CD8-positive, alpha-beta memory T cell (primary cell): ENCODE measurements around the gene SPNS3. TPM values are rescaled to one million over a fixed set of nuclear protein-coding genes. Genes with fewer than 3 reads are reported as not detected.
A peak's percentile ranks its signal among the peaks of the same experiment; 100 is the strongest.

Experiments
- CTCF ChIA-PET: fragments of 350-600 bp; sonication (Branson Sonifier 250); formaldehyde crosslinking; loops from one replicate; lab custom pipeline; 2021; ENCODE audit warnings: antibody characterized with exemption; lab: Charles Lee
- POLR2A ChIA-PET: fragments of 350-600 bp; sonication (Branson Sonifier 250); formaldehyde crosslinking; loops from one replicate; lab custom pipeline; 2021; ENCODE audit warnings: antibody characterized with exemption; lab: Charles Lee
- DNase-seq, 5 donors: peaks; one replicate each; pipeline versions ENCODE4 v3.0.0 to v3.0.0-alpha.2; 2020 to 2022; ENCODE audit warnings: mixed read lengths in 1 of 5
- H3K27ac ChIP-seq: one replicate; pipeline ENCODE4 v1.7.0; 2013; ENCODE audit warnings: low read depth, mild to moderate bottlenecking, low read length, moderate library complexity
- H3K27me3 ChIP-seq: 2 replicates; pipeline ENCODE4 v1.7.0; 2013; ENCODE audit warnings: low read length, mild to moderate bottlenecking; ENCODE audit not compliant: insufficient read depth, poor library complexity, severe bottlenecking
- H3K36me3 ChIP-seq: 2 replicates; pipeline ENCODE4 v1.7.0; 2013; ENCODE audit warnings: mild to moderate bottlenecking, low read length, moderate library complexity; ENCODE audit not compliant: insufficient read depth
- H3K4me1 ChIP-seq: 2 replicates; pipeline ENCODE4 v1.7.0; 2013; ENCODE audit warnings: mild to moderate bottlenecking, low read length, moderate library complexity; ENCODE audit not compliant: insufficient read depth
- H3K4me3 ChIP-seq: 2 replicates; pipeline ENCODE4 v1.7.0; 2013; ENCODE audit warnings: mild to moderate bottlenecking, low read length
- H3K9me3 ChIP-seq: 2 replicates; pipeline ENCODE4 v1.7.0; 2013; ENCODE audit warnings: mild to moderate bottlenecking, low read length
- H3K27ac Mint-ChIP-seq, 8 donors: one replicate each; pipeline ENCODE4 v1.8.0; 2020 to 2021; ENCODE audit warnings: mixed read lengths in 8 of 8, mild to moderate bottlenecking in 6 of 8, inconsistent platforms in 3 of 8, moderate library complexity in 3 of 8
- H3K27me3 Mint-ChIP-seq, 2 donors: one replicate each; pipeline ENCODE4 v1.8.0; 2020 to 2021; ENCODE audit warnings: mixed read lengths in 2 of 2, mild to moderate bottlenecking in 1 of 2, moderate library complexity in 1 of 2
- H3K36me3 Mint-ChIP-seq, 3 donors: one replicate each; pipeline ENCODE4 v1.8.0; 2020 to 2021; ENCODE audit warnings: mixed read lengths in 3 of 3, inconsistent platforms in 1 of 3, mild to moderate bottlenecking in 1 of 3
- H3K4me1 Mint-ChIP-seq, 3 donors: one replicate each; pipeline ENCODE4 v1.8.0; 2020 to 2021; ENCODE audit warnings: mixed read lengths in 3 of 3, inconsistent platforms in 1 of 3, mild to moderate bottlenecking in 1 of 3
- H3K4me3 Mint-ChIP-seq, 7 donors: one replicate each; pipeline ENCODE4 v1.8.0; 2020 to 2021; ENCODE audit warnings: mixed read lengths in 7 of 7, mild to moderate bottlenecking in 6 of 7, moderate library complexity in 4 of 7, inconsistent platforms in 2 of 7
- H3K9me3 Mint-ChIP-seq, 5 donors: one replicate each; pipeline ENCODE4 v1.8.0; 2020 to 2022; ENCODE audit warnings: mixed read lengths in 5 of 5, mild to moderate bottlenecking in 3 of 5, moderate library complexity in 2 of 5, inconsistent platforms in 1 of 5
- polyA plus RNA-seq: library from polyadenylated mRNA; unstranded; fragments of 300-500 nt; fragmentation: Illumina TruSeq; gene quantifications from one replicate; pipeline ENCODE4 v1.2.3, GENCODE V29; 2021
- total RNA-seq, 2 experiments: library from RNA; stranded (reverse); gene quantifications; one replicate each; pipeline ENCODE4 v1.2.3, GENCODE V29; 2021

The SPNS3 gene
- total and polyA plus RNA-seq, 3 experiments from 2014 or later = 7.3 to 10.0 (median 7.5) TPM

DNA sequence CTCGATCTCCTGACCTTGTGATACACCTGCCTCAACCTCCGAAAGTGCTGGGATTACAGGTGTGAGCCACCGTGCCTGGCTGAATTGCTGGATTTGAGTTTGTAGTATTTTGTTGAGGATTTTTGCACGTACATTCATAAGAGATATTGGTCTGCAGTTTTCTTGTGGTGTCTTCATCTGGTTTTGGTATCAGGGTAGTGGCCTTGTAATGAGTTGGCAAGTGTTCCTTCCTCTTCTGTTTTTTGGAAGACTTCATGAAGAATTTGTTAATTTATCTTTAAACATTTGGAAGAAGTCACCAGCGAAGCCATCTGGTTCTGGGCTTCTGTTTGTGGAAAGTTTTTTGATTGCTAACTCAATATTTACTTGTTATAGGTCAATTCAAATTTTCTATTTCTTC, 26.9 kb downstream of the SPNS3 start:
- ChIA-PET CTCF (no interaction called here), POLR2A (no interaction called here)
- no peak overlapping the region for H3K4me3 Mint-ChIP-seq
- no peak overlapping the region for H3K4me3 ChIP-seq
- no peaks in the 10 kb centered on the region for H3K27me3 ChIP-seq
- no peak overlapping the region for H3K27ac ChIP-seq
- no peaks in the 10 kb centered on the region for H3K9me3 ChIP-seq
- no peaks in the 10 kb centered on the region for H3K4me1 Mint-ChIP-seq
- H3K9me3 Mint-ChIP-seq = peaks cover 8 to 19% (median 11%) of the 10 kb centered on the region in 5 donors
- peaks cover 7 to 19% (median 9%) of the 10 kb centered on the region in 3 donors for H3K36me3 Mint-ChIP-seq
- no peaks in the 10 kb centered on the region for H3K4me1 ChIP-seq
- no peaks in the 10 kb centered on the region for H3K27me3 Mint-ChIP-seq
- no peak for DNase-seq
- no peaks in the 10 kb centered on the region for H3K36me3 ChIP-seq
- peak overlapping the region in 1 of 8 donors; percentile 4 for H3K27ac Mint-ChIP-seq

DNA sequence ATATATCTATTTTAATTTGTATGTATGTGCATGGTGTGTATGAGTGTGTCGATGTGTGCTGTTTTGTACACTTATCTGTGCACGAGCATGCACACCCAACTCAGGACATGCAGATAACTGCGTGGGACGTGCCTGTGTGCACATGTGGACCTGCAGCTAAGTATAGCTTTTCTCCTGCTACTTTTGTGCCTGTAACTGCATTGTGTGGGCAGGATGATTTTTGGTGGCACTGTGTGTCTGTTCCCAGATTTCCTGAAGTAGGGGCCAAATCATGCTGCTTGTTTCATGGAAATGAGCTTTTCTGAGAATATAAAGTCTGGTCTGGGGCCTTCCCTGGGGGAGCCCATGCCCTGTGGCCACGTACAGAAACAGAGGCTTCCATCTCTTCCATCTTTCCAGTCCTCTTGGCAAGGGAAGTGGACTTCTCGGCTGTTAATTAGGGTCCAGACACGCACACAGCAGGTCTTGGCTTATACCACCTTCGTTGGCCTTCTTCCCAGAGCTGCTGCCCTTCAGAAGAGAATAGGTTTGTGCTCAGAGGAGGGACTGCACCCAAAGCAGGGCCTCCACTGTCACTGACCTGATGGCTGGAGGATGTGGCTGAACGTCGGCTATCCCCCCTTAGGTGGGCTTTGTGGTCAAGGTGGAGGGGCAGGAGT, 30.2 kb downstream of the SPNS3 start:
- POLR2A ChIA-PET = no interaction called here
- Histone ChIP-seq H3K36me3 (no peaks in the 10 kb centered on the region), H3K9me3 (no peaks in the 10 kb centered on the region), H3K27me3 (no peaks in the 10 kb centered on the region), H3K27ac (no peak overlapping the region), H3K4me1 (no peaks in the 10 kb centered on the region), H3K4me3 (no peak overlapping the region)
- CTCF ChIA-PET = no interaction called here
- Mint-ChIP-seq H3K9me3 (peaks cover 8 to 19% (median 11%) of the 10 kb centered on the region in 5 donors), H3K27me3 (no peaks in the 10 kb centered on the region), H3K27ac (no peak overlapping the region), H3K36me3 (peaks cover 7 to 19% (median 9%) of the 10 kb centered on the region in 3 donors), H3K4me1 (no peaks in the 10 kb centered on the region), H3K4me3 (no peak overlapping the region)
- no peak for DNase-seq

DNA sequence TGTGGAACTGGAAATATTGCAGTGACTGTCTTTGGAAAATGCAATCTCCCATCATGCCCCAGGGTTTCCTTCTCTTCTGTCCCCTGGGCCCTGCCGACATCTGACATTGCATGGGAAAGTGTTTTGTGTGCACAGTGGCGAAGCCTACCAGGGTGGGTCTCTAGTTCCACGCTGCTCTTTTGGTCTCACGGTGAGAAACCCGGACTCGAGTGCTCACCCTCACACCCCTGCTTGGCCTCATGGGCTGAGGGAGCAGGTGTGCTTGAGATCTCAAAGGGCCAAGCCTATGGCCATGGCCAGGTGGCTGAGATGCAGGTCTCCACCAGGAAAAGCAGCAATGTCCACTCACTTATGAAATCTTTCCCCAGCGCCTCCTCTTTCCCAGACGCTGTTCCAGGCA, 32.0 kb downstream of the SPNS3 start:
- H3K4me1 Mint-ChIP-seq = no peaks in the 10 kb centered on the region
- H3K9me3 ChIP-seq = no peaks in the 10 kb centered on the region
- H3K27me3 ChIP-seq = no peaks in the 10 kb centered on the region
- H3K4me3 ChIP-seq = no peak overlapping the region
- ChIA-PET POLR2A (no interaction called here), CTCF (no interaction called here)
- no peak overlapping the region for H3K4me3 Mint-ChIP-seq
- no peaks in the 10 kb centered on the region for H3K27me3 Mint-ChIP-seq
- DNase-seq = no peak
- no peak overlapping the region for H3K27ac ChIP-seq
- H3K9me3 Mint-ChIP-seq = peaks cover 1 to 10% (median 3%) of the 10 kb centered on the region in 5 donors
- H3K36me3 Mint-ChIP-seq = peaks cover 1 to 9% (median 4%) of the 10 kb centered on the region in 3 donors
- H3K4me1 ChIP-seq = no peaks in the 10 kb centered on the region
- H3K27ac Mint-ChIP-seq = no peak overlapping the region
- no peaks in the 10 kb centered on the region for H3K36me3 ChIP-seq

DNA sequence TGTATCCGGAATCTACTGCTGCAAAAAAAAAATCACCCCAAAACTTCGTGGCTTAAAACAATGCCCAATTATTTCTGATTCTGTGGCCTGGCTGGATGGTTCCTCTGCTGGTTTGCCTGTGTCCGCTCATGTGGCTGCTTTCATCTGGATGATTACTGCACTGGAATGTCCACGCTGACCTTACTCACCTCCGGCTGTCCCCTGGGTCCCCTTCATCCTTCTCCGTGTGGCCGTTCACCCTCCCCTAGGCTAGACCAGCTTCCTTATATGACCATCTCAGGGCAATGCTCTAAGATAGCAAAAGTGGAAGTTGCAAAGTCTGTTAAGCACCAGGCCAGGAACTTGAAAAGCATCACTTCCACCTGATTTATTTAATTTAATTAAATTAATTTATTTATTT, 33.5 kb downstream of the SPNS3 start:
- Mint-ChIP-seq H3K4me3 (no peak overlapping the region), H3K36me3 (no peaks in the 10 kb centered on the region), H3K9me3 (peaks cover 0 to 2% (median 0%) of the 10 kb centered on the region in 5 donors), H3K27me3 (no peaks in the 10 kb centered on the region), H3K4me1 (no peaks in the 10 kb centered on the region), H3K27ac (no peak overlapping the region)
- ChIA-PET POLR2A (no interaction called here), CTCF (no interaction called here)
- H3K4me3 ChIP-seq = no peak overlapping the region
- no peak overlapping the region for H3K27ac ChIP-seq
- H3K27me3 ChIP-seq = no peaks in the 10 kb centered on the region
- no peaks in the 10 kb centered on the region for H3K9me3 ChIP-seq
- no peaks in the 10 kb centered on the region for H3K4me1 ChIP-seq
- no peak for DNase-seq
- H3K36me3 ChIP-seq = no peaks in the 10 kb centered on the region

GRCh38 chr17:4469552-4469951, 35.8 kb downstream of the SPNS3 start:
- Mint-ChIP-seq H3K27ac (no peak overlapping the region), H3K36me3 (no peaks in the 10 kb centered on the region), H3K4me1 (no peaks in the 10 kb centered on the region), H3K27me3 (no peaks in the 10 kb centered on the region), H3K9me3 (no peaks in the 10 kb centered on the region), H3K4me3 (peak overlapping the region in 1 of 7 donors; percentile 28)
- no peak overlapping the region for H3K4me3 ChIP-seq
- ChIA-PET CTCF (no interaction called here), POLR2A (interaction anchor here (0.6 kb wide), 1 partner anchor 11 kb away, joined by 7 read pairs; no protein-coding TSS in a partner anchor)
- H3K9me3 ChIP-seq = no peaks in the 10 kb centered on the region
- H3K4me1 ChIP-seq = no peaks in the 10 kb centered on the region
- no peak for DNase-seq
- no peaks in the 10 kb centered on the region for H3K36me3 ChIP-seq
- H3K27me3 ChIP-seq = no peaks in the 10 kb centered on the region
- no peak overlapping the region for H3K27ac ChIP-seq

- Mint-ChIP-seq H3K27ac (peak overlapping the region in 1 of 8 donors; percentile 38), H3K27me3 (peaks cover 0 to 2% of the 10 kb centered on the region in 2 donors), H3K9me3 (no peaks in the 10 kb centered on the region), H3K4me3 (no peak overlapping the region), H3K4me1 (no peaks in the 10 kb centered on the region), H3K36me3 (no peaks in the 10 kb centered on the region)
- ChIA-PET CTCF (interaction anchor here (0.7 to 1.0 kb wide), 2 partner anchors 9 to 95 kb away, joined by 3 read pairs; no protein-coding TSS in a partner anchor), POLR2A (no interaction called here)
- Histone ChIP-seq H3K27me3 (no peaks in the 10 kb centered on the region), H3K36me3 (no peaks in the 10 kb centered on the region), H3K4me1 (no peaks in the 10 kb centered on the region), H3K4me3 (no peak overlapping the region), H3K9me3 (no peaks in the 10 kb centered on the region), H3K27ac (no peak overlapping the region)
- no peak for DNase-seq
Measured at GRCh38 chr17:4472286-4472685, 38.5 kb downstream of the SPNS3 start.

GRCh38 chr17:4474093-4474492, 40.4 kb downstream of the SPNS3 start:
- POLR2A ChIA-PET = no interaction called here
- Mint-ChIP-seq H3K36me3 (no peaks in the 10 kb centered on the region), H3K9me3 (no peaks in the 10 kb centered on the region), H3K4me3 (no peak overlapping the region), H3K4me1 (no peaks in the 10 kb centered on the region), H3K27ac (no peak overlapping the region), H3K27me3 (peaks cover 0 to 3% of the 10 kb centered on the region in 2 donors)
- Histone ChIP-seq H3K27me3 (no peaks in the 10 kb centered on the region), H3K27ac (no peak overlapping the region), H3K4me1 (no peaks in the 10 kb centered on the region), H3K36me3 (no peaks in the 10 kb centered on the region), H3K9me3 (no peaks in the 10 kb centered on the region), H3K4me3 (no peak overlapping the region)
- no peak for DNase-seq
- CTCF ChIA-PET = no interaction called here

- Histone ChIP-seq H3K4me3 (no peak overlapping the region), H3K27me3 (no peaks in the 10 kb centered on the region), H3K4me1 (peaks cover under 1% of the 10 kb centered on the region), H3K36me3 (no peaks in the 10 kb centered on the region), H3K27ac (no peak overlapping the region), H3K9me3 (no peaks in the 10 kb centered on the region)
- Mint-ChIP-seq H3K27me3 (peaks cover 0 to 3% of the 10 kb centered on the region in 2 donors), H3K4me3 (no peak overlapping the region), H3K36me3 (no peaks in the 10 kb centered on the region), H3K4me1 (peaks cover 0 to 5% (median 0%) of the 10 kb centered on the region in 3 donors), H3K27ac (peak overlapping the region in 1 of 8 donors; percentile 52), H3K9me3 (no peaks in the 10 kb centered on the region)
- ChIA-PET CTCF (no interaction called here), POLR2A (no interaction called here)
- no peak for DNase-seq
Measured at GRCh38 chr17:4475001-4475400, 41.3 kb downstream of the SPNS3 start.
